WTC11 (cell line): Measurements from ENCODE around the gene RWDD1. TPM values are rescaled to one million over a fixed set of nuclear protein-coding genes. Genes with fewer than 3 reads are reported as not detected.
A peak's percentile ranks its signal among the peaks of the same experiment; 100 is the strongest.

Experiments
- ATAC-seq: fragments of 200-7000 bp; cut with Tn5 transposase; 2 replicates; pipeline ENCODE4 v1.10.0; 2021; ENCODE audit warnings: mild to moderate bottlenecking, moderate library complexity
- CTCF ChIA-PET: fragments of 300-600 bp; sonication (Branson Sonifier 250); formaldehyde crosslinking; loops from one replicate; lab custom pipeline; 2021; ENCODE audit warnings: antibody characterized with exemption; lab: Charles Lee
- POLR2A ChIA-PET: fragments of 350-600 bp; sonication (Branson Sonifier 250); formaldehyde crosslinking; loops from one replicate; lab custom pipeline; 2021; ENCODE audit warnings: antibody characterized with exemption; lab: Charles Lee
- DNase-seq: peaks from one replicate; pipeline ENCODE4 v3.0.0; 2021; ENCODE audit warnings: low spot score
- H3K27ac Mint-ChIP-seq: 2 replicates; pipeline ENCODE4 v1.8.0; 2021; ENCODE audit warnings: mixed read lengths
- H3K27me3 Mint-ChIP-seq: 2 replicates; pipeline ENCODE4 v1.8.0; 2021; ENCODE audit warnings: low read depth, mild to moderate bottlenecking, moderate library complexity, mixed read lengths
- H3K36me3 Mint-ChIP-seq: 2 replicates; pipeline ENCODE4 v1.8.0; 2021; ENCODE audit warnings: mixed read lengths
- H3K4me1 Mint-ChIP-seq: 2 replicates; pipeline ENCODE4 v1.8.0; 2022; ENCODE audit warnings: mixed read lengths
- H3K4me3 Mint-ChIP-seq: 2 replicates; pipeline ENCODE4 v1.8.0; 2021; ENCODE audit warnings: mild to moderate bottlenecking, moderate library complexity, mixed read lengths
- H3K9me3 Mint-ChIP-seq: 2 replicates; pipeline ENCODE4 v1.8.0; 2021; ENCODE audit warnings: mixed read lengths
- CBFB ChIP-seq: sonication (generic); formaldehyde crosslinking; IDR thresholded peaks from 2 replicates; pipeline ENCODE4 v1.8.1; 2022; ENCODE audit warnings: mild to moderate bottlenecking, low read depth, missing genetic modification reagents
- FOXK1 ChIP-seq: sonication (generic); formaldehyde crosslinking; IDR thresholded peaks from 2 replicates; pipeline ENCODE4 v1.8.0; 2022; ENCODE audit warnings: mild to moderate bottlenecking, moderate library complexity, missing genetic modification reagents
- FOXP1 ChIP-seq: sonication (generic); formaldehyde crosslinking; IDR thresholded peaks from 2 replicates; pipeline ENCODE4 v1.8.0; 2022; ENCODE audit warnings: missing genetic modification reagents, mild to moderate bottlenecking, moderate library complexity, borderline replicate concordance
- GTF2I ChIP-seq: fragments of 250-450 bp; sonication (Bioruptor Pico); conservative IDR thresholded peaks from 2 replicates; pipeline ENCODE4 v1.4.0; 2021; ENCODE audit warnings: mild to moderate bottlenecking
- KAT7 ChIP-seq: sonication (generic); formaldehyde crosslinking; IDR thresholded peaks from 2 replicates; pipeline ENCODE4 v1.8.1; 2023; ENCODE audit warnings: missing genetic modification reagents, mild to moderate bottlenecking, borderline replicate concordance
- NFATC4 ChIP-seq: fragments of 250-450 bp; sonication (Bioruptor Pico); IDR thresholded peaks from 2 replicates; pipeline ENCODE4 v1.9.0; 2021; ENCODE audit warnings: mild to moderate bottlenecking
- NFYB ChIP-seq: sonication (generic); formaldehyde crosslinking; conservative IDR thresholded peaks from 2 replicates; pipeline ENCODE4 v1.8.0; 2022; ENCODE audit warnings: low read depth, missing genetic modification reagents
- SOX15 ChIP-seq: fragments of 250-450 bp; sonication (Bioruptor Pico); IDR thresholded peaks from 2 replicates; pipeline ENCODE4 v1.9.0; 2021; ENCODE audit warnings: mild to moderate bottlenecking
- TEAD1 ChIP-seq: sonication (generic); formaldehyde crosslinking; IDR thresholded peaks from 2 replicates; pipeline ENCODE4 v1.8.0; 2022; ENCODE audit warnings: mild to moderate bottlenecking, missing genetic modification reagents
- ZNF219 ChIP-seq: sonication (generic); formaldehyde crosslinking; IDR thresholded peaks from 2 replicates; pipeline ENCODE4 v1.8.0; 2023; ENCODE audit warnings: missing genetic modification reagents, mild to moderate bottlenecking, borderline replicate concordance
- ZNF232 ChIP-seq: sonication (generic); formaldehyde crosslinking; IDR thresholded peaks from 2 replicates; pipeline ENCODE4 v1.8.0; 2022; ENCODE audit warnings: mild to moderate bottlenecking, missing genetic modification reagents
- ZNF263 ChIP-seq: sonication (generic); formaldehyde crosslinking; IDR thresholded peaks from 2 replicates; pipeline ENCODE4 v1.8.1; 2022; ENCODE audit warnings: low read depth, mild to moderate bottlenecking, moderate library complexity, missing genetic modification reagents
- ZNF396 ChIP-seq: fragments of 250-450 bp; sonication (Bioruptor Pico); IDR thresholded peaks from 2 replicates; pipeline ENCODE4 v1.8.0; 2021; ENCODE audit warnings: mild to moderate bottlenecking, moderate library complexity, borderline replicate concordance
- total RNA-seq: library from RNA; stranded (reverse); gene quantifications from 3 replicates; pipeline ENCODE4 v1.2.3, GENCODE V29; 2021
- TF ChIP-seq, protein P1 (sequence below): sonication (generic); formaldehyde crosslinking; IDR thresholded peaks from 2 replicates; pipeline ENCODE4 v1.8.0; 2022; ENCODE audit warnings: mild to moderate bottlenecking, missing genetic modification reagents
- TF ChIP-seq, protein P2 (sequence below): sonication (generic); formaldehyde crosslinking; IDR thresholded peaks from 2 replicates; pipeline ENCODE4 v1.8.1; 2023; ENCODE audit warnings: mild to moderate bottlenecking, moderate library complexity, missing genetic modification reagents
- TF ChIP-seq, protein P3 (sequence below): sonication (generic); formaldehyde crosslinking; IDR thresholded peaks from 2 replicates; pipeline ENCODE4 v1.8.0; 2022; ENCODE audit warnings: mild to moderate bottlenecking, missing genetic modification reagents
- TF ChIP-seq, protein P4 (sequence below): sonication (generic); formaldehyde crosslinking; IDR thresholded peaks from 2 replicates; pipeline ENCODE4 v1.8.1; 2022; ENCODE audit warnings: low read depth, mild to moderate bottlenecking, moderate library complexity, missing genetic modification reagents, borderline replicate concordance
- TF ChIP-seq, protein P5 (sequence below): fragments of 250-450 bp; sonication (Bioruptor Pico); IDR thresholded peaks from 2 replicates; pipeline ENCODE4 v1.8.0; 2021; ENCODE audit warnings: mild to moderate bottlenecking
- TF ChIP-seq, protein P6 (sequence below): fragments of 250-450 bp; sonication (Bioruptor Pico); IDR thresholded peaks from 2 replicates; pipeline ENCODE4 v2.1.2; 2022; ENCODE audit warnings: mild to moderate bottlenecking, moderate library complexity
- TF ChIP-seq, protein P7 (sequence below): sonication (generic); formaldehyde crosslinking; IDR thresholded peaks from 2 replicates; pipeline ENCODE4 v1.8.1; 2022; ENCODE audit warnings: mild to moderate bottlenecking, moderate library complexity, missing genetic modification reagents
- TF ChIP-seq, protein P8 (sequence below): sonication (generic); formaldehyde crosslinking; conservative IDR thresholded peaks from 2 replicates; pipeline ENCODE4 v1.8.1; 2023; ENCODE audit warnings: mild to moderate bottlenecking, low read depth, missing genetic modification reagents, moderate library complexity

RWDD1 gene
- total RNA-seq, 1 experiment from 2014 or later = 33.8 TPM

DNA sequence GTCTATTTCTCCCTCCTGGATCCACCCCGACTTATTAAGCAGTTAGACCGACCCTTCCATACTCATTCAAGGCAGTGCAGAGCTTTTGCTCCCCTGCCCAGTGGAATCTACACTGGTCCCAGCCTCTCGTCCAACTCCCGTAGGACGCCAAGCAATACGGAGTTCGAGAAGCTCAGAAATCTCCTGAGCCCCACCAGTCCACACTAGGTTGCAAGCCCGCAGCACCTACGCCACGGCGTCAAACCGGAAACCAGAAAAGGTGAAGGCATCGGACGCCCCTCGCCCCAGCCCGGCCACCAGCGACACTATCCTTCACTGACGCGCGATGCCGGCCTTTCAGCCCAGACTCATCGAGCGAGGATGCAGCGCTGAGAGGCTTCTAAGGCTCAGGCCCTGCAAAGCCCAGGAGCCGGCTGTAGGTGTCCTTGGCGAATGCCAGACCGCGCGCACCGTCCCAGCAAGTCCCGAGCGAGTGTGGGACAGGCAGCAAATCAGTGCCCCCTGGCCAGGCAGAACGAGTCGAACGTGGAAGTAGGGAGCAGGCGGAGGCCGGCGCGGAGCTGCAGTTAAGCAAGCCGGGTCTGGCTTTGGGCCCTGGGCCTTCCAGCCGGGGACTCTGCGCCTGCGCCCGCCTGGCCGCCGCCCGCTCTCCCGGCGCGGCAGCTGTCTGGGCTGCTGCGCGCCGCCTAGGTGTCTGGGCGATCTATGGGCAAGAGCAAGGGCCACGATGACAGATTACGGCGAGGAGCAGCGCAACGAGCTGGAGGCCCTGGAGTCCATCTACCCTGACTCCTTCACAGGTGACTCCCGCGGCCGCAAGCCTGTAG lies at the start of gene RWDD1 (continued):
- TF ChIP-seq, protein P1, sequence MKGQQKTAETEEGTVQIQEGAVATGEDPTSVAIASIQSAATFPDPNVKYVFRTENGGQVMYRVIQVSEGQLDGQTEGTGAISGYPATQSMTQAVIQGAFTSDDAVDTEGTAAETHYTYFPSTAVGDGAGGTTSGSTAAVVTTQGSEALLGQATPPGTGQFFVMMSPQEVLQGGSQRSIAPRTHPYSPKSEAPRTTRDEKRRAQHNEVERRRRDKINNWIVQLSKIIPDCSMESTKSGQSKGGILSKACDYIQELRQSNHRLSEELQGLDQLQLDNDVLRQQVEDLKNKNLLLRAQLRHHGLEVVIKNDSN (CRISPR knock-in tag) = 0 out of 2 replicates have a peak, but pooled peaks have one; percentile 23
- TF ChIP-seq, protein P2, sequence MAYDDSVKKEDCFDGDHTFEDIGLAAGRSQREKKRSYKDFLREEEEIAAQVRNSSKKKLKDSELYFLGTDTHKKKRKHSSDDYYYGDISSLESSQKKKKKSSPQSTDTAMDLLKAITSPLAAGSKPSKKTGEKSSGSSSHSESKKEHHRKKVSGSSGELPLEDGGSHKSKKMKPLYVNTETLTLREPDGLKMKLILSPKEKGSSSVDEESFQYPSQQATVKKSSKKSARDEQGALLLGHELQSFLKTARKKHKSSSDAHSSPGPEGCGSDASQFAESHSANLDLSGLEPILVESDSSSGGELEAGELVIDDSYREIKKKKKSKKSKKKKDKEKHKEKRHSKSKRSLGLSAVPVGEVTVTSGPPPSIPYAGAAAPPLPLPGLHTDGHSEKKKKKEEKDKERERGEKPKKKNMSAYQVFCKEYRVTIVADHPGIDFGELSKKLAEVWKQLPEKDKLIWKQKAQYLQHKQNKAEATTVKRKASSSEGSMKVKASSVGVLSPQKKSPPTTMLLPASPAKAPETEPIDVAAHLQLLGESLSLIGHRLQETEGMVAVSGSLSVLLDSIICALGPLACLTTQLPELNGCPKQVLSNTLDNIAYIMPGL (CRISPR knock-in tag) = peak; percentile 65; the same call in 1 of the 2 replicates
- TF ChIP-seq, protein P3, sequence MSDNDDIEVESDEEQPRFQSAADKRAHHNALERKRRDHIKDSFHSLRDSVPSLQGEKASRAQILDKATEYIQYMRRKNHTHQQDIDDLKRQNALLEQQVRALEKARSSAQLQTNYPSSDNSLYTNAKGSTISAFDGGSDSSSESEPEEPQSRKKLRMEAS (CRISPR knock-in tag) = peak; percentile 72
- TF ChIP-seq ZNF232 = peak; percentile 52; the same call in 1 of the 2 replicates
- TF ChIP-seq FOXP1 (CRISPR knock-in tag) = peak; percentile 66
- peak; percentile 100 for TF ChIP-seq NFYB (CRISPR knock-in tag)

DNA sequence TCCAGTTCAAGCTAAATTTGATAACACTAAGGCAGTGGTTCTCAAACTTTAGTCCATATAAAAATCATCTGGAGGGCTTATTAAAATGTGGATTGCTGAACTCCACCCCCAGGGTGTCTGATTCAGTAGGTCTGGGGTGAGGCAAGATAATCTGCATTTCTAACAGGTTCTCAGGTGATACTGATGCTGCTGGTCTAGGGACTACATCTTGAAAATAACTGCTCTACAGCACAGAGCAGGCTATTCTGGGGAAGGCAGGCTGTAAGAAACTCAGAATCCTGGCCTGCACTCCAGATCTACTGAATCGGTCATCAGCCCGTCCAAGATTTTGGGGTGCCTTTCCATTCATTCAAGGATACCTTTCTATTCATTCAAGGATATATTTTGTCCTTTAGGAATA lies 48.4 kb upstream of the RWDD1 start:
- H3K4me3 Mint-ChIP-seq = no peak overlapping the region
- peaks cover 22% of the 10 kb centered on the region for H3K4me1 Mint-ChIP-seq
- no peaks in the 10 kb centered on the region for H3K36me3 Mint-ChIP-seq
- DNase-seq (no peak), ATAC-seq (peak; percentile 99)
- ChIA-PET CTCF (interaction anchor here (0.9 to 1.4 kb wide), 2 partner anchors 10 to 11 kb away, joined by 4 read pairs; partner anchors contain the start of gene CALHM5), POLR2A (no interaction called here)
- no peaks in the 10 kb centered on the region; the same call in 1 of the 2 replicates for H3K27me3 Mint-ChIP-seq
- no peaks in the 10 kb centered on the region for H3K9me3 Mint-ChIP-seq
- no peak overlapping the region for H3K27ac Mint-ChIP-seq
- TF ChIP-seq FOXK1 (CRISPR knock-in tag) (no peak), KAT7 (CRISPR knock-in tag) (no peak), TEAD1 (CRISPR knock-in tag) (no peak), NFATC4 (no peak), ZNF219 (CRISPR knock-in tag) (no peak), ZNF396 (CRISPR knock-in tag) (no peak), SOX15 (CRISPR knock-in tag) (no peak), CBFB (CRISPR knock-in tag) (no peak), ZNF263 (CRISPR knock-in tag) (no peak), GTF2I (CRISPR knock-in tag) (no peak)
- TF ChIP-seq, protein P4, sequence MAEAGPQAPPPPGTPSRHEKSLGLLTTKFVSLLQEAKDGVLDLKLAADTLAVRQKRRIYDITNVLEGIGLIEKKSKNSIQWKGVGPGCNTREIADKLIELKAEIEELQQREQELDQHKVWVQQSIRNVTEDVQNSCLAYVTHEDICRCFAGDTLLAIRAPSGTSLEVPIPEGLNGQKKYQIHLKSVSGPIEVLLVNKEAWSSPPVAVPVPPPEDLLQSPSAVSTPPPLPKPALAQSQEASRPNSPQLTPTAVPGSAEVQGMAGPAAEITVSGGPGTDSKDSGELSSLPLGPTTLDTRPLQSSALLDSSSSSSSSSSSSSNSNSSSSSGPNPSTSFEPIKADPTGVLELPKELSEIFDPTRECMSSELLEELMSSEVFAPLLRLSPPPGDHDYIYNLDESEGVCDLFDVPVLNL (CRISPR knock-in tag) = no peak
- TF ChIP-seq, protein P5, sequence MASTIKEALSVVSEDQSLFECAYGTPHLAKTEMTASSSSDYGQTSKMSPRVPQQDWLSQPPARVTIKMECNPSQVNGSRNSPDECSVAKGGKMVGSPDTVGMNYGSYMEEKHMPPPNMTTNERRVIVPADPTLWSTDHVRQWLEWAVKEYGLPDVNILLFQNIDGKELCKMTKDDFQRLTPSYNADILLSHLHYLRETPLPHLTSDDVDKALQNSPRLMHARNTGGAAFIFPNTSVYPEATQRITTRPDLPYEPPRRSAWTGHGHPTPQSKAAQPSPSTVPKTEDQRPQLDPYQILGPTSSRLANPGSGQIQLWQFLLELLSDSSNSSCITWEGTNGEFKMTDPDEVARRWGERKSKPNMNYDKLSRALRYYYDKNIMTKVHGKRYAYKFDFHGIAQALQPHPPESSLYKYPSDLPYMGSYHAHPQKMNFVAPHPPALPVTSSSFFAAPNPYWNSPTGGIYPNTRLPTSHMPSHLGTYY (CRISPR knock-in tag) = no peak
- TF ChIP-seq, protein P6, sequence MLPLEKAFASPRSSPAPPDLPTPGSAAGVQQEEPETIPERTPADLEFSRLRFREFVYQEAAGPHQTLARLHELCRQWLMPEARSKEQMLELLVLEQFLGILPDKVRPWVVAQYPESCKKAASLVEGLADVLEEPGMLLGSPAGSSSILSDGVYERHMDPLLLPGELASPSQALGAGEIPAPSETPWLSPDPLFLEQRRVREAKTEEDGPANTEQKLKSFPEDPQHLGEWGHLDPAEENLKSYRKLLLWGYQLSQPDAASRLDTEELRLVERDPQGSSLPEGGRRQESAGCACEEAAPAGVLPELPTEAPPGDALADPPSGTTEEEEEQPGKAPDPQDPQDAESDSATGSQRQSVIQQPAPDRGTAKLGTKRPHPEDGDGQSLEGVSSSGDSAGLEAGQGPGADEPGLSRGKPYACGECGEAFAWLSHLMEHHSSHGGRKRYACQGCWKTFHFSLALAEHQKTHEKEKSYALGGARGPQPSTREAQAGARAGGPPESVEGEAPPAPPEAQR (CRISPR knock-in tag) = no peak
- TF ChIP-seq, protein P7, sequence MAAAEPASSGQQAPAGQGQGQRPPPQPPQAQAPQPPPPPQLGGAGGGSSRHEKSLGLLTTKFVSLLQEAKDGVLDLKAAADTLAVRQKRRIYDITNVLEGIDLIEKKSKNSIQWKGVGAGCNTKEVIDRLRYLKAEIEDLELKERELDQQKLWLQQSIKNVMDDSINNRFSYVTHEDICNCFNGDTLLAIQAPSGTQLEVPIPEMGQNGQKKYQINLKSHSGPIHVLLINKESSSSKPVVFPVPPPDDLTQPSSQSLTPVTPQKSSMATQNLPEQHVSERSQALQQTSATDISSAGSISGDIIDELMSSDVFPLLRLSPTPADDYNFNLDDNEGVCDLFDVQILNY (CRISPR knock-in tag) = no peak
- TF ChIP-seq, protein P8, sequence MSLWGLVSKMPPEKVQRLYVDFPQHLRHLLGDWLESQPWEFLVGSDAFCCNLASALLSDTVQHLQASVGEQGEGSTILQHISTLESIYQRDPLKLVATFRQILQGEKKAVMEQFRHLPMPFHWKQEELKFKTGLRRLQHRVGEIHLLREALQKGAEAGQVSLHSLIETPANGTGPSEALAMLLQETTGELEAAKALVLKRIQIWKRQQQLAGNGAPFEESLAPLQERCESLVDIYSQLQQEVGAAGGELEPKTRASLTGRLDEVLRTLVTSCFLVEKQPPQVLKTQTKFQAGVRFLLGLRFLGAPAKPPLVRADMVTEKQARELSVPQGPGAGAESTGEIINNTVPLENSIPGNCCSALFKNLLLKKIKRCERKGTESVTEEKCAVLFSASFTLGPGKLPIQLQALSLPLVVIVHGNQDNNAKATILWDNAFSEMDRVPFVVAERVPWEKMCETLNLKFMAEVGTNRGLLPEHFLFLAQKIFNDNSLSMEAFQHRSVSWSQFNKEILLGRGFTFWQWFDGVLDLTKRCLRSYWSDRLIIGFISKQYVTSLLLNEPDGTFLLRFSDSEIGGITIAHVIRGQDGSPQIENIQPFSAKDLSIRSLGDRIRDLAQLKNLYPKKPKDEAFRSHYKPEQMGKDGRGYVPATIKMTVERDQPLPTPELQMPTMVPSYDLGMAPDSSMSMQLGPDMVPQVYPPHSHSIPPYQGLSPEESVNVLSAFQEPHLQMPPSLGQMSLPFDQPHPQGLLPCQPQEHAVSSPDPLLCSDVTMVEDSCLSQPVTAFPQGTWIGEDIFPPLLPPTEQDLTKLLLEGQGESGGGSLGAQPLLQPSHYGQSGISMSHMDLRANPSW (CRISPR knock-in tag) = no peak
- TF ChIP-seq, protein P1 (CRISPR knock-in tag) = no peak
